K562 (cell line): ENCODE measurements around the gene MRPL10. TPM values are rescaled to one million over a fixed set of nuclear protein-coding genes. Genes with fewer than 3 reads are reported as not detected.
A peak's percentile ranks its signal among the peaks of the same experiment; 100 is the strongest.

Source experiments
- ATAC-seq: fragments of 200-7000 bp; cut with Tn5 transposase; 3 replicates; pipeline ENCODE4 v1.9.1; 2020; ENCODE audit warnings: moderate library complexity
- BruUV-seq: library from RNA; stranded (reverse); fragments of 400-500 nt; replicated peaks from 2 replicates; lab custom pipeline; 2021; lab: Mats Ljungman, UMichigan
- CTCF ChIA-PET: fragments of 300-600 bp; formaldehyde crosslinking; extraction: SDS; loops from one replicate; lab custom pipeline; 2021; ENCODE audit warnings: low intra/inter-chr PET ratio; lab: Yijun Ruan, JAX
- POLR2A ChIA-PET: fragments of 300-600, 350-650 bp; sonication (Branson Sonifier 250); formaldehyde crosslinking; extraction: SDS; loops from one replicate; lab custom pipeline; 2021; ENCODE audit warnings: antibody characterized with exemption, inconsistent platforms; lab: Yijun Ruan, JAX
- DNase-seq, 4 experiments: peaks; one replicate each; pipeline versions ENCODE4 v3.0.0 to v3.0.0-alpha.2; 2011 to 2018; ENCODE audit warnings: low spot score in 3 of 4, mixed read lengths in 3 of 4; ENCODE audit errors: extremely low read depth in 1 of 4
- FAIRE-seq: peaks from 2 replicates; lab custom pipeline; 2011; peaks lifted over from hg19 to GRCh38; lab: Jason Lieb, UNC
- H2AFZ ChIP-seq: 2 replicates; pipeline ENCODE4 v1.6.0; 2011; ENCODE audit warnings: low read depth, low read length, control low read depth, inconsistent platforms
- H3K27ac ChIP-seq: fragments of 200-600 bp; 3 replicates; pipeline ENCODE4 v1.8.0; 2011; ENCODE audit warnings: low read depth, mild to moderate bottlenecking, control low read depth, inconsistent platforms, low read length, moderate library complexity, mixed read lengths; ENCODE audit errors: extremely low read depth
- H3K27me3 ChIP-seq, 2 experiments: fragments of 300-600 bp in 1 of 2; 2 replicates in 1 of 2; 3 replicates in 1 of 2; pipeline versions ENCODE4 v1.6.0 to v1.8.0; 2011; ENCODE audit warnings: inconsistent platforms in 2 of 2, low read length in 2 of 2, mild to moderate bottlenecking in 1 of 2, mixed read lengths in 1 of 2, moderate library complexity in 1 of 2; ENCODE audit not compliant: control insufficient read depth in 2 of 2, insufficient read depth in 2 of 2
- H3K36me3 ChIP-seq: fragments of 300-600 bp; 3 replicates; pipeline ENCODE4 v1.8.0; 2011; ENCODE audit warnings: mild to moderate bottlenecking, low read length, inconsistent platforms; ENCODE audit not compliant: control insufficient read depth, insufficient read depth
- H3K4me1 ChIP-seq, 2 experiments: fragments of 200-600 bp in 1 of 2; replicated peaks in 1 of 2; 2 replicates in 1 of 2; 3 replicates in 1 of 2; pipeline versions ENCODE4 v1.5.1 to v1.8.0; 2011; ENCODE audit warnings: inconsistent platforms in 2 of 2, low read length in 2 of 2, mild to moderate bottlenecking in 1 of 2, mixed read lengths in 1 of 2, moderate library complexity in 1 of 2; ENCODE audit not compliant: control insufficient read depth in 2 of 2, insufficient read depth in 2 of 2
- H3K4me2 ChIP-seq: 2 replicates; pipeline ENCODE4 v1.6.1; 2011; ENCODE audit warnings: low read length, control low read depth, inconsistent platforms, mixed read lengths; ENCODE audit not compliant: insufficient read depth
- H3K4me3 ChIP-seq: fragments of 200-600 bp; sonication (generic), shearing (Covaris generic); 2 replicates; pipeline ENCODE4 v1.5.1; 2016; ENCODE audit warnings: control low read depth, inconsistent platforms
- H3K79me2 ChIP-seq: fragments of 200-600 bp; 3 replicates; pipeline ENCODE4 v1.8.0; 2011; ENCODE audit warnings: low read length, inconsistent platforms; ENCODE audit not compliant: control insufficient read depth, insufficient read depth
- H3K9ac ChIP-seq, 2 experiments: 2 replicates each; pipeline versions ENCODE4 v1.6.0 to v1.6.1; 2011; ENCODE audit warnings: low read depth in 2 of 2, low read length in 2 of 2, control low read depth in 1 of 2, inconsistent platforms in 1 of 2, mild to moderate bottlenecking in 1 of 2, mixed read lengths in 1 of 2; ENCODE audit not compliant: insufficient read depth in 1 of 2
- H3K9me1 ChIP-seq: one replicate; pipeline ENCODE4 v1.6.0; 2011; ENCODE audit warnings: inconsistent platforms, mild to moderate bottlenecking, low read length, moderate library complexity; ENCODE audit not compliant: control insufficient read depth, insufficient read depth
- H3K9me3 ChIP-seq: replicated peaks from 2 replicates; pipeline ENCODE4 v1.5.1; 2011; ENCODE audit warnings: low read depth, low read length, inconsistent platforms; ENCODE audit not compliant: control insufficient read depth, insufficient read depth
- H4K20me1 ChIP-seq: replicated peaks from 2 replicates; pipeline ENCODE4 v1.6.1; 2011; ENCODE audit warnings: low read length, inconsistent platforms, mixed read lengths; ENCODE audit not compliant: control insufficient read depth, insufficient read depth
- RBFOX2 ChIP-seq: fragments of 200-400 bp; formaldehyde crosslinking; IDR thresholded peaks from 2 replicates; pipeline ENCODE4 v1.6.1; 2017; ENCODE audit warnings: low read depth, mild to moderate bottlenecking, low read length, moderate library complexity
- SIN3A ChIP-seq, 2 experiments: fragments of 150-350 bp in 1 of 2; IDR thresholded peaks; 2 replicates each; pipeline ENCODE4 v1.6.1; 2011 to 2016; ENCODE audit warnings: borderline replicate concordance in 2 of 2, low read depth in 2 of 2, low read length in 2 of 2, mild to moderate bottlenecking in 2 of 2, moderate library complexity in 2 of 2; ENCODE audit not compliant: control insufficient read depth in 1 of 2
- SUPT5H ChIP-seq: fragments of 450-650 bp; IDR thresholded peaks from 2 replicates; pipeline ENCODE4 v1.6.1; 2016
- TRIM28 ChIP-seq: fragments of 450-650 bp; IDR thresholded peaks from 2 replicates; pipeline ENCODE4 v1.6.1; 2017
- ZNF146 ChIP-seq: IDR thresholded peaks from one replicate; pipeline ENCODE4 v1.6.1; 2018; ENCODE audit warnings: missing compliant biosample characterization; ENCODE audit not compliant: unreplicated experiment
- ZNF384 ChIP-seq: IDR thresholded peaks from 2 replicates; pipeline ENCODE4 v1.6.1; 2012; ENCODE audit warnings: low read depth, low read length, improper control_type of control experiment
- ZNF444 ChIP-seq: fragments of 250-450 bp; sonication (Bioruptor Pico); IDR thresholded peaks from 2 replicates; pipeline ENCODE4 v1.4.0; 2020; ENCODE audit warnings: mild to moderate bottlenecking, moderate library complexity
- ZSCAN32 ChIP-seq: fragments of 450-650 bp; formaldehyde crosslinking; IDR thresholded peaks from 2 replicates; pipeline ENCODE4 v1.4.0; 2020; ENCODE audit warnings: mild to moderate bottlenecking, moderate library complexity
- WGBS: fragments of 100-300 bp; shearing (Covaris generic); methylation state at CpG from one replicate; pipeline ENCODE4 v1.1.6; 2016; ENCODE audit warnings: low coverage, mixed read lengths; ENCODE audit not compliant: insufficient coverage; ENCODE audit errors: missing lambda C conversion rate; 5-methylcytosine and 5-hydroxymethylcytosine counted together
- in situ Hi-C: fragments of 300-500 bp; cut with MboI; formaldehyde crosslinking; loops from 4 replicates; pipeline ENCODE4 v1.15.0; 2018; ENCODE audit warnings: inconsistent platforms, mixed read lengths
- intact Hi-C: fragments of 100-400 bp; cut with micrococcal nuclease; formaldehyde crosslinking; loops from 2 replicates; pipeline ENCODE4 v1.14.2; 2022
- polyA plus RNA-seq, 8 experiments: library from polyadenylated mRNA; depleted of rRNA in 4 of 8; stranded (reverse) in 5 of 8; unstranded in 3 of 8; fragments of >200 nt; fragmentation: Nextera tagmentation in 2 of 8; fragmentation: Illumina TruSeq in 1 of 8; extraction: Ambion mirVana in 2 of 8; extraction: Trizol in 1 of 8; gene quantifications; 2 replicates each; pipeline versions ENCODE4 v1.2.1 to v1.2.3, GENCODE V29; 2011 to 2014; ENCODE audit warnings: inconsistent platforms in 1 of 8, missing spikeins in 1 of 8
- total RNA-seq, 7 experiments: library from RNA; depleted of rRNA in 6 of 7; stranded (reverse); fragments of >200 nt in 6 of 7; fragmentation: Illumina TruSeq in 2 of 7; extraction: Trizol in 2 of 7; gene quantifications; 2 replicates each; pipeline versions ENCODE4 v1.2.1 to v1.2.3, GENCODE V29; 2011 to 2021; ENCODE audit warnings: low replicate concordance in 1 of 7

Gene MRPL10
- total and polyA plus RNA-seq, 9 of the 15 experiments (the other 6 are each of a cell fraction or from before 2014, with no cell fraction given), result 27.8 to 105 (median 67.3) TPM

DNA sequence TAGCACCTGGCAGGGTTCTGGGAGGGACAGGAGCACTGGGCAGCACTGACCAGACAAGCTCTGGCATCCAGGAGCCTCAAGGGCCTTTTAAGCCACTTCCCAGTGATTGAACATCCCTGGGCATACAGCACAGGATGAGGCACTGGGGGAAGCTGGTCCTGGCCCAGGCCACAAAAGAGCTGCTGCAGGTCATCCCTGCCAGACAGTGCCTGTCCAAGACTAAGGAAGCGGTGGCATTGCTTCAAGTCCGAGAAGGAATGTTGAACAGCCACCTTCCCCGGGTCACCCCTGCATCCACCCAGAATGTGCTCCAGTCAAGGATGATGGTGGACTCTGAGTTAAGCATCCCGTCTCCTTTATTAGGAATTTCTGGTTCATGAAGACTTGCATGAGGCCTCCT, 8.6 kb downstream of the MRPL10 start:
- H3K4me2 ChIP-seq, result no peak overlapping the region

DNA sequence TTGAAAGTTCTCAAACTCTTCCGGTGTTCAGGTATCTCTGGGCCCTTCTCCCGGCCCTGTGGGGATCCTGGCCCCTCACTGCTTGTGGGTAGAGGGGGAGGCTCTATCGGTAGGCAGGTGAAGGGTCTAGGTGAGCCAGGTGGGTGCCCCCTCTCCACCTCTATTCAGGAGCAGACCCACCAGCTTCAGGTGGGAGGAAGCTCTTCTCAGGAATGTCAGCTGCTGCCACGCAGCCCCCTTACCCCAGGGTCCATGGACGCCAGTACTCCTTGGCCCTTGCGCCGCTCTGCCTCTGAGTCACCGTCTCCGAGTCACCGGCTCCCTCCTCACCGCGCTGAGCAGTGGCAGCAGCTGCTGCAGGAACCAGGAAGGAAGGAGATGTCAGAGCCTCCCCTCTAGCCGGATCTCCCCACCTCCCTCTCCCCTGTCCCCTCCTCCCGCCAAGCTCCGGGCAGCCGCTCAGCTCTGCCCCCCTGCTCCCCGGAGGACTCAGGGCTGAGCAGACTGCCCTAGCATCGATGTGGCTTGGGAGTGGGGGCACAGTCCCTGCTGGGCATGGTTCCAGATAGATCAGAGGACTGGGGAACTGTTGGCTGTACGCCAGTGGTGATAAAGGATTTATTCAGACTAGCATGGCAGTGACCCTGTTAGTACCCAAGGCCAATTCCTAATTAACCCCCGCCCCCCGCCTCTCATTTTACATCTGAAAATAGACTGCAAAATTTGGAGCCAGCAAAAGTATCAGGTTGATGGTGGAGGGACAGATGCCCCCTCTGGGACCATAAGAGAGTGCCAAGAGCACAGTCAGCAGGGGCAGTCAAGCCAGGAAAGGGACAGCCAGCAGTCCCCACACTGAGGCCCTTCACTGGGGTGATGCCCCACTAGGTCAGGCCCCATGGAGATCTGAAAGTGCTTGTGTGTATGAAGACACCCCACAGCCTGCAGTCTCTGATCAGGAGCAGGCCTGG, 9.6 kb downstream of the MRPL10 start, which contains the start of gene OSBPL7:
OSBPL7 (minus strand) TSS at position 371 of the 968 bp plus-strand sequence. CDS start 1,516 bp downstream, outside the sequence.
- H3K79me2 ChIP-seq, result peaks cover 9% of the 10 kb centered on the region
- H3K9ac ChIP-seq, result peak within 1 kb of the TSS; percentile 77 to 90
- peak within 1 kb of the TSS; percentile 79 for H3K4me3 ChIP-seq
- peaks cover 52% of the 10 kb centered on the region for H3K36me3 ChIP-seq
- peak within 1 kb of the TSS; percentile 97 for H3K4me2 ChIP-seq
- H3K9me1 ChIP-seq, result no peaks in the 10 kb centered on the region
- no TSS peak for BruUV-seq
- ChIA-PET CTCF (no interaction called here), POLR2A (interaction anchor here (1.0 to 4.0 kb wide), 4 partner anchors 9 to 124 kb away, joined by 3 to 28 read pairs (median 4); partner anchors contain the start of genes LRRC46 and MRPL10)
- no peaks in the 10 kb centered on the region for H3K9me3 ChIP-seq
- peak; percentile 94 for FAIRE-seq
- H2AFZ ChIP-seq, result peak within 1 kb of the TSS; percentile 90
- ATAC-seq, result peak; percentile 98
- intact Hi-C loops (no loop called here), in situ Hi-C loops (no loop called here)
- DNase-seq, result peak; percentile 86 to 90 (median 88)
- peak within 1 kb of the TSS; percentile 76; the same call in 2 of the 3 replicates for H3K27ac ChIP-seq
- peaks cover 13 to 30% of the 10 kb centered on the region in 2 experiments for H3K4me1 ChIP-seq
- WGBS, result 9% methylated on average over 21 of the region's 21 CpGs
- no peaks in the 10 kb centered on the region for H4K20me1 ChIP-seq
- no peaks in the 10 kb centered on the region for H3K27me3 ChIP-seq
- TF ChIP-seq ZNF444 (CRISPR knock-in tag), result no peak
- TF ChIP-seq SIN3A (IDR thresholded peaks at IDR 0.05; ENCODE audit: borderline replicate concordance in 2 of 2, control insufficient read depth in 1 of 2, low read depth in 2 of 2, low read length in 2 of 2), result peak; percentile 82 to 96; a peak in 3 of 4 replicates
- 0 out of 2 replicates have a peak, but pooled peaks have one; percentile 17 for TF ChIP-seq TRIM28
- no peak for TF ChIP-seq ZSCAN32 (CRISPR knock-in tag)
- TF ChIP-seq ZNF146, result no peak

More for the DNA sequence above, 8.6 kb downstream of the MRPL10 start:
- Histone ChIP-seq H3K27me3 (no peaks in the 10 kb centered on the region), H3K9me3 (no peaks in the 10 kb centered on the region), H3K36me3 (peaks cover 54% of the 10 kb centered on the region), H4K20me1 (no peaks in the 10 kb centered on the region), H3K4me3 (no peak overlapping the region), H3K79me2 (peaks cover 9% of the 10 kb centered on the region), H3K27ac (no peak overlapping the region), H3K9ac (peak overlapping the region in 1 of 2 experiments; percentile 36; a peak in 1 of 4 replicates), H3K4me1 (peaks cover 13 to 30% of the 10 kb centered on the region in 2 experiments), H3K9me1 (no peaks in the 10 kb centered on the region), H2AFZ (no peak overlapping the region)
- no TSS peak for BruUV-seq
- intact Hi-C loops (no loop called here), in situ Hi-C loops (no loop called here)
- 84% methylated on average over 4 of the region's 4 CpGs for WGBS
- no peak for ATAC-seq
- FAIRE-seq, result no peak
- ChIA-PET POLR2A (interaction anchor here (0.8 to 4.0 kb wide), 2 partner anchors 8 to 1536 kb away, joined by 3 to 28 read pairs; partner anchors contain the start of genes LRRC46 and MRPL10), CTCF (interaction anchor here (1.0 kb wide), 1 partner anchor 9 kb away, joined by 3 read pairs; the partner anchor contains the start of genes LRRC46 and MRPL10)
- TF ChIP-seq SUPT5H, result 0 out of 2 replicates have a peak, but pooled peaks have one; percentile 30
- TF ChIP-seq RBFOX2, result no peak
- no peak for TF ChIP-seq ZNF384
- DNase-seq, result no peak
